ENCODE data around the gene RAPGEF1.
A peak's percentile ranks its signal among the peaks of the same experiment; 100 is the strongest.
"Not testable (repeated sequence)": the region's sequence is repeated elsewhere in the genome, so short reads cannot be mapped to it uniquely, and the experiment has no call there.

The RAPGEF1 gene

DNA sequence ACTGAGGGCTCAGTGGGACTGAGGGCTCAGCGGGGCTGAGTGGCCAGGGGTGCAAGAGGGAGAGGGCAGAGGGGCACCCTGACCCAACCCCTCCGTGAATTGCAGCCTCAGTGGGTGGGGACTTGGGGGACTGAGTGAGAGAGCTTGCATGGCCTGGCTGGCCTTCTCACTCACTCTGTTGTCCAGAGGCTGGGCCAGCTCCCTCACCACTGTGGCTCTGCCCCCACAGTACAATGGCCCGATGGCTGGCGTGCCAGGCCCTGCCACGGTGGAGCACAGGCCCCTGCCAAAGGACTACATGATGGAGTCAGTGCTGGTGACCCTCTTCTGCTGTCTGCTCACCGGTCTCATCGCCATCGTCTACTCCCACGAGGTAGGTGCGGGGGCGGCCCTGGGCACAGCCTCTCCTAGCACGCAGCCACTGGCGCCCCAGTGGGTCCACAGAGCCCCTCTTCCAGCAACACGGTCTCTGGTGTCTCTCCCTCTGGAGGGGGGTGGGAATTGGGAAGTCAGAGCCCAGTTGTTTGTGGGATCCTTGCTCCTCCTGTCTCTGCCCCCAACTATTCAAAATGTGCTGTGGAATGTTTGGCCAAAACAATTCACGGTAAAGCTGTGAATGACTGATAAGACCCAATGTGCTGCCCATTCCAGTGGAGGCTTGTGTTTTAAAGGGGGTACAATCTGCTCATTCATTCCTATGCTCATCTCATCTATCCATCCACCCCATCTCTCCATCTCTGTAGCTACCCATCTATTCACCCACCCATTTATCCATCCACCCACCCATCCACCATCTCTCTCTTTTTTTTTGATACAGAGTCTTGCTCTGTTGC lies 183.8 kb downstream of the RAPGEF1 start:
- no peak for DNase-seq (ENCODE audit: low read depth)

DNA sequence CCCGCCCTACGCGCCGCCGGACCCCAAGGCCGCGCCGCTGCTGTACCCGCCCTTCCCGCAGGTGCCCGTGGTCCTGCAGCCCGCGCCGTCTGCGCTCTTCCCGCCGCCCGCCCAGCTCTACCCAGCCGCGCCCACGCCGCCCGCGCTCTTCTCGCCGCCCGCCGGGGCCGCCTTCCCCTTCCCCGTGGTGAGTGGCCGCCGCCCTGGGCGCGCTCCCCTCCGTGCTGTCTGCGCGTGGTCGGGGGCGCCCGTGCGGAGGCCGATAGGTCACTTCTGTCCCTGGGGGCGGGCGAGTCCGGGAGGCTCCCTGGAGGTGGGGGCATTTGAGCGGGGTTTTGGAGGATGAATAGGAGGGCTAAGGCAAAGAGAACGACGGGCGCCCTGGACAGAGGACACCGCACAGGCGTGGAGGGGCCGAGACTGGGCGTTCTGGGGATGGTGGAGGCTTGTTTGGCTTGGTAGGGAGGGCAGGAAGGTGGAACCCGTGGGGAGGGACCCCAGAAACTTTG lies 185.0 kb downstream of the RAPGEF1 start:
- DNase-seq (ENCODE audit: low read depth) = no peak

DNA sequence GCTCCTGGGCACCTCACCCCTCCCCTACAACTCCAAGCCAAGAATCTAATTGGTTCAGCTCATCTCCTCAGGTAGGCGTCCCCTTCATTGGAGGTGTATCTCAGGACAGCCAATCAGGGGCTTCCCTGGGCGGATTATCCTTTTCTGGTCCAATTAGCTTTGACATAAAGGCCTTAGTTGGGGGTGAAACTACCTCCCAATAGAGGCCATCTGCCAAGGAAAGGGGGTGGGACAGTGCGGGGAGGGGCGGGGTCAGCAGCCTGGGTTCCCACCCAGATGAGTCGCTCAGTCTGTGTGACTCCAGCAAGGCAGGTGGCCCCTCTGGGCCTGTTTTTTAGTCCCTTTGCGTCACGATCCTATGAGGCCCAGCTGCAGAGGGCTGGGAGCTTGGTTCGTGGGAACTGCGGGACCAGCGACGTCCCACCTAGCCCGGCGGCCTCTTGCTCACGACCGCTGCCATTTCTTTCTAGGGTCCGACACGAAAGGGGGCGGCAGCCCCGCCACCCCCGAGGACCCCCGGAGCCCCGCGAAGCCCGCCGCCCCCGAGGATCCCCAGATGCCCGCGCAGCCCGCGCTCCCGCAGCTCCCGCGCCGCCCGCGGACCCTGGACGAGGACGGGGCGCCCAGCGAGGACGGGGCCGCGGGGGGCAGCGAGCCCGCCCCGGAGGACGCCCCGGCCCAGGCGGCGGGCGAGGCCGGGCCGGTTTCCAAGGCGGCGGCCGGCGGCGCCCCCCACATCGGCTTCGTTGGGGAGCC lies 185.6 kb downstream of the RAPGEF1 start:
- DNase-seq (ENCODE audit: low read depth) = no peak

DNA sequence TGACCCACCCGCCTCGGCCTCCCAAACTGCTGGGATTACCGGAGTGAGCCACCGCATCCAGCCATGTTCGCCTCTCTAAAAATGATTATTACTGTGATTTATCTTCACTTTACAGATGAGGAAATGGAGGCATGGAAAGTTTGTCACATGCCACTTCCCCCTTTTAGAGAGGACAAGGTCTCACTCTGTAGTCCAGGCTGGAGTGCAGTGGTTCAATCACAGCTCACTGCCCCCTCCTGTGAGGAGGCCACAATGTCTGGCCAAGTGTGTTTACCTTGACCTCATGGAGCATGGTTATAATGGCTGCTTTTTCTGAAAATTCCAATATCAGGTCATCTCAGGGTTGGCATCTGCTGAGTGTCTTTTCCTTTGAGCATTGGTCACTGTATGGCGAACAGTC lies 187.8 kb downstream of the RAPGEF1 start:
- DNase-seq (ENCODE audit: low read depth) = no peak

GRCh38 chr9:131550465-131550864 lies 189.4 kb downstream of the RAPGEF1 start:
- not testable (repeated sequence) for DNase-seq (ENCODE audit: low read depth)

GRCh38 chr9:131549186-131549585 lies 190.7 kb downstream of the RAPGEF1 start:
- not testable (repeated sequence) for DNase-seq (ENCODE audit: low read depth)

DNA sequence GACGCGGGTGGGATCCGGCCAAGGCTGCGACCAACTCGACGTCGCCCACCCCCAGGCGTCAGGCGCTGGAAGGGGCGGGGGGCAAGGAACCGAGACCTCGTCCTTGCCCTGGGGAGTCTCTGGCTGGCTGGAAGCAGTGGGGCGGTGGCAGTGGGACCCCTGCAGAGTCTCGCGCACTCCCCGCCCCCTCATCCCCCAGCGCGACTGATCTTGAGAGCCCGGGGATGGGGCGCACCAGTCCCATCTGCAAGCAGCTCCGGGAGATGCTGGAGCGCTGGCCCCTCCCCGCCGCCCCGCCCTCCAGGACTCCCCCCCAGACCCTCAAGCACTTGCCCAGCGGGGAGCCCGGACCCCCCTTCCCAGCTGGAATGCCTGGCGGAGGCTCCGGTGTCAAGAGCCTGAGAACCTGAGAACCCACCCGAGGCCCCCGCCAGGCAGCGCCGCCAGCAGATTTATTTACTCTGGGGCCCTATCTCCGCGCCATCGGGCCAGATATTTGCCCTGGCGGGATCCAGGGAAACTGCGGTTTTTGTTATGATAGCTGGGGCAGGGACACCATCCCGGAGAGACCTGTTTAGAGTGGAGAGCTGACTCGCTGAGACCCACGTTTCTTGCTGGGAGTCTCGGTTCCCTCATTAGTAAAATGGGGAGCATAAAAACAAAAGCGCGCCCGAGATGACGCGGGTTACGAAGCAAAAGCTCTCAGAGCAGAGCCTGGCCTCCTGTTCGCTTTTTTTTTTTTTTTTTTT lies 193.4 kb downstream of the RAPGEF1 start:
- DNase-seq (ENCODE audit: low read depth) = no peak

DNA sequence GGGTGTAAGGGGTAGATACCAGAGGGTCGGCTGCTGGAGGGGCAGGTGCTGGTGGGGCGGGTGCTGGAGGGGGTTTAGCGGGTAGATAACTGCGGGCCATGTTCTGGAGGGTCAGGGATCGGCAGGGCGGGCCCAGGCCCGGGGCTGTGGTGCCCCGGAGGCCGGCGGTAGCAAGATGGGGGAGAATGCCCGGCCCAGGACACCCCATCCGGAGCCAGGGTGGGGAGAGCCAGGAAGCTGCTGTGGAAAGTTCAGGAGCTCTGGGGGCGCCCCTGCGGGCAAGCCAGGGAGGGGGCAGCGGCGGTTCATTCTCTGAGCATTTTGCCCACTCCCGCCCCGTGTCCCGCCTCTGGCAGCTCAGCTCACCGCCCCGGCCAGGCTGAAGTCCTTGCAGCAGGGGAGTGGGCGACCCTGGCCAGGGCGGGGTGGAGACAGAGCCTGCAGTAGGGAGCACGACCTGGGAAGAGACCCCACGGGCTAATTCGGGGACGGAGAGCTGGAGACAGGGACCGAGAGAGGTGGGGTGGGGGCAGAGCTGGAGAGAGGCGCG lies 194.0 kb downstream of the RAPGEF1 start:
- no peak for DNase-seq (ENCODE audit: low read depth)

DNA sequence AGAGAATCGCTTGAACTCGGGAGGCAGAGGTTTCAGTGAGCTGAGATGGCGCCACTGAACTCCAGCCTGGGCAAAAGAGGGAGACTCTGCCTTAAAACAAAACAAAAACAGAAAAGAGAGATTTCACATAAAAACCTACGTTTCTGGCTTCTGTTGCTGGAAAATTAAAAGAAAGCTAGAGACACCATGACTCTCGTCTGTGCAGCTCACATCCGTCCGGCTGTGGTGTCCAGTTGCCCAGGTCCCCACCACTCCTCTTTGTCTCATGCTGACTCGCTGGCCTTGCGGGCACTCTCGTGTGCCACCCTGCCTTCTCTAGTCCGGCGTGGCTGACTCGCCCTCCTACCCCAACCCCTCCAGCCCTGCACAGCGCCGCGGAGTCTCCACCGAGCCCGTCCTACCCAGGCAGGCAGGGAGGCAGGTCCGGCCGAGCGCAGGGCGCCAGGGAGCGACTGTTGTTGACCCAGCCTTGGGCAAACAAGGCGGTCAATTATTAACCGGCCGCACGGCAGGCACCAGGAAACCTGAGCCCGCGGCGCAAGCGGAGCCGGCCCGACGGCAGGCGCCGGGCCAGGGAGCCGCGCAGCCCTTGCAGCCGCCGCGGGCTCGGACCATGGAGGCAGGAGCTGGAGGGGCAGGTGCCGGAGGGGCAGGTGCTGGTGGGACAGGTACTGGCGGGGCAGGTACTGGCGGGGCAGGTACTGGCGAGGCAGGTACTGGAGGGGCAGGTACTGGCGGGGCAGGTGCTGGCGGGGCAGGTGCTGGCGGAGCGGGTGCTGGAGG lies 194.7 kb downstream of the RAPGEF1 start, which contains the start of gene PRRT1B:
PRRT1B (plus strand) TSS at position 521 of the 783 bp plus-strand sequence; CDS start at position 614, 93 bp downstream.
- no peak for DNase-seq (ENCODE audit: low read depth)

GRCh38 chr9:131543141-131543540 lies 196.7 kb downstream of the RAPGEF1 start:
- DNase-seq (ENCODE audit: low read depth) = no peak

- no peak for DNase-seq (ENCODE audit: low read depth)
These were observed 200.5 kb downstream of the RAPGEF1 start for GRCh38 chr9:131539223-131539923.

GRCh38 chr9:131537946-131538345 lies 201.9 kb downstream of the RAPGEF1 start:
- no peak for DNase-seq (ENCODE audit: low read depth)

DNA sequence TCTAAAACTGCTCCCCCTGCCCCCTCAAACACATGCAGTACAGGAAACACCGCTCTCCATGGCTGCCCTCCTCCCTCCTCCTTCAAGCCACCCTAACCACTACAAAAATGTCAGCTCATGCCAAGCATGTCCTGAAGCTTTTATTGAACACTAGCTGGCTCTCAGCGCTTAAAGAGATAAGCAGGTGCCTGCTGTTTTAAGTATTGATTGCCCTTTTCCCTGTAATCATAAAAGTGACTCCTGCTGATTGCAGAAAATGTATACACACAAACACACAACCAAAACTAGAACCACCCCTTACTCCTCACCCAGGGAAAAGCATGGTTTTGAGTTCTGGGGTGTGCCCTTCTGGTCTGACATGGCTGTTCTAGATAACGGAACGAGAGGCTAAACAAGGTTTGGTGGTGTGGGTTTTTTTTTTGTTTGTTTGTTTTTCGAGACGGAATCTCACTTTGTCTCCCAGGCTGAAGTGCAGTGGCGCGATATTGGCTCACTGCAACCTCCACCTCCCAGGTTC lies 205.1 kb downstream of the RAPGEF1 start:
- no peak for DNase-seq (ENCODE audit: low read depth)

DNA sequence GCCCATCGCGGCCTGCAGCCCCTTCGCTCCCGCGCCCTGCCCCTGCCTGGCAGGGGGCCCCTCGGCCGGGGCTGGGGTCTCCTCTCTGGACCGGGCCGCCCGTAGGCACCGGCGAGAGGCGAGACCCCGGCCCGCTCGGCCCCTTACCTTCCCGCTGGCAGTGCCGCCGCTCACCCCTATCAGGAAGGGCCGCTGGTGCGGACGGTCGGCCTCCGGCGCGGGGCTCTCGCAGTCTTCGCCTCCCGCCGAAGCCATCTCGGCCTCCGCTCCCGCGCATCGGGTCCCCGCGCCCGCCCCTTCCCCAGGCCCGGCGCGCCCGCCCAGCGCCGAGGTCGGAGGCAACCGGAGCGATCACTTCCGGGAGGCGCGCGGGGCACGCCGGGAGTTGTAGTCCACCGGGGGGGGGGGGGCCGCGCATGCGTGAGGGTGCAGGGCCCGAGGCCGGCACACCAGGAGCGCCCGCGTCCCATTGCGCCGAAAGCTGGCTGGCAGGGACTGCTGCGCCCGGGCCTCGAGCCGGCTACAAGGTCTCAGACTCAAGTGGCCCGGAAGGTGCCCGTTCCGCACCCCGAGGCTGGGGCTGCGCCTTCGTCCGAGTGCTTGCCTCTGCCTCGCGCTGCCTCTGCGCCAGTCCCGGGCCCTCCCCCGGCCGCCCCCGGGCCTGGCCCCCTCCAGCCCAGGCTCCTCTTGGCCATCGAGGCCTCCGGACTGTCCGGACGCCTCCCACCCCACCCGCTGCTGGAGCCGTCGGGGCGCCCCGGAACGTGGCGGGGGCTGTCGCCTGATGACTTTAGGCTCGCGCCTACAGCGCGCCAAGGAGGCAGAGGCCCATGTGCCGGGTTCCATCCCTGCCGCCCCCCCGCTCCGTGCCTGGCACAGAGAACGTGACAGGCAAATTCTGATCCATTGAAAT lies 208.7 kb downstream of the RAPGEF1 start, which contains the start of gene UCK1:
UCK1 (minus strand) TSS at position 344 of the 913 bp plus-strand sequence; CDS start at position 255, 89 bp downstream.
- peak; percentile 13 for DNase-seq (ENCODE audit: low read depth)

DNA sequence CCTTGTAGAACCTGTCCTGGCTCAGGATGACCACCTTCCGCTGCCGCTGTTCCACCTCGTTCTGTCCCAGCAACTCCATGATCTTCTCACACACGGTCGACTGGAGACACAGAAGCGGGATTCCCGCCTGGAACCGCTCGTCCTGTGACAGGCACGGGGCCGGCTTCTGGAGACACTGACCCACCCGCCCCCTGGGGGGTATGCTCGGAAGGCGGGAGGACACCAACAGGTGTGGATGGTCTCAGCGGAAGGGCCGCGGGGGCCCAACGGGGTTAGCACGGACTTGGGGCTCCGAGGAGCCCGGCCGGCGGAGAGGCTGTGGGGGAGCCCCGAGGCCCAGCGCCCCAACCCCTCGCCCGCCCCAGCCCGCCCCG lies 209.3 kb downstream of the RAPGEF1 start:
- DNase-seq (ENCODE audit: low read depth) = no peak

- no peak for DNase-seq (ENCODE audit: low read depth)
These were observed 210.0 kb downstream of the RAPGEF1 start for GRCh38 chr9:131529597-131530545.

DNA sequence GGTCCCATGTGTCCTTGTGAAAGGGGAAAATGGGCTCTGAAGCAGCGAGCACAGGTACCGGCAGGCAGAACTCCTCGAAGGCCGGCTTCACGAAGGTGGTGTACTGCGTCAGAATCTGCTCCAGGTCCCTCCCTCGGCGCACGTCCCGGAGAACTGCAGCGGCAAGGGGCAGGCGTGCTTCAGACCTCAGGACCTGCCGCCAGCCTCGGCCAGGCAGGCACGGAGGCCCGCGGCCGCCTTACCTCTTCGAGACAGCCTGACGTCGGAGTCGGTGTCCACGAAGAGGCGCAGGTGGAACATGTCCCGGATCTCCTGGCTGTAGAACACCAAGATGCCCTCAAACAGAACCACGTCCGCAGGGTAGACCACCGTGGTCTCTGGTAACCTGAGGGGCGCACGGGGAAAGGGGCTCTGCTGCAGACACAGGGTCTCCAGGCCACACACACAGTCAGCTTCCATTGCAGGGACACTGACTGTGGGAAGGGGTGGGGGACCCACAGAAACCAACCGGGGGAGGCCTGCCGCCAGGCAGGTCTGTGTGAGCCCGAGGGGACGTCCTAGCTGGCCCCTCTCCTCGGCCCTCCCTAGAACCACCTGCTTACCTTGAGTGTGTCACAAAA lies 210.9 kb downstream of the RAPGEF1 start:
- no peak for DNase-seq (ENCODE audit: low read depth)
